Measurements from ENCODE around the gene C6orf132. TPM values are rescaled to one million over a fixed set of nuclear protein-coding genes. Genes with fewer than 3 reads are reported as not detected.
A peak's percentile ranks its signal among the peaks of the same experiment; 100 is the strongest.

C6orf132 gene
- total RNA-seq, 2 donors from 2014 or later = 0.54 to 2.4 TPM

DNA sequence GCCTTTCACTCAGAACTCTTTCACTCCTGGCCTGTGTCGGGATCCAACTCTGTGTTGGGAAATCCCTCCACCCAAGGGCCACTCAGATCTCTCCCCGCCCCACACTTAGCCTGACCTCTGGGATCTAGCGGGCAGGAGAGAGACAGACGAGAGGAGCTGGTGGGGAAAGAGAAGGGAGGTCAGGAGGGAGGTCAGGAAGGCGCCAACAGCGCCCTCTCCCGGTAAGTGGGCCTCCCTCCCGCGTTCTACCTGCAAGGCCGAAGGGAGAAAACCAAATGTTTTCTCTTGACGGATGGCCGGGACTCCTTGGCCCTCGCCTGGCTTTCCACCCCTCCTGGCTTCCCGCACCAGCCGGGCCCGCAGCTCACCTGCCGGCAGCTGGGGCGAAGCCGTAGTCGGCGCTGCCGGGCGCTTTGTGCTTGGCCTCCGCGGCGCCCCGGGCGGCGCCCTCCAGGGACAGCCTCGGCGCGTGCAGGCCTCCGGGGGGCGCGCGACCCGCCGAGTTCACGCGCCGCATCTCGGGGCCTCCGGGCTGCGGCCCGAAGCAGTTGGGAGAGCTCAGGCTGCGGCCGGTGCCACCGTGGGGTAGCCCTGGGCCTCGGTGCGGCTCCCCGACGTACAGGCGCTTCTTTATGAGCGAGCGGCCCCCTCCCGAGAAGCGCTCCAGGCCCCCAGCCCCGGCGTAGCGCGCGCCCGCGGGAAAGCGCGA, 38.2 kb downstream of the C6orf132 start:
- Histone ChIP-seq H3K27me3 (replicated peaks; ENCODE audit: insufficient read depth) (no peaks in the 10 kb centered on the region), H3K4me3 (peak overlapping the region; percentile 66), H3K27ac (no peak overlapping the region), H3K4me1 (ENCODE audit: control insufficient read depth in 1 of 2, low read depth in 2 of 2) (peaks cover 4 to 6% of the 10 kb centered on the region in 2 donors), H3K9me3 (no peaks in the 10 kb centered on the region), H3K36me3 (no peaks in the 10 kb centered on the region)
- TF ChIP-seq CTCF (IDR thresholded peaks at IDR 0.05) = no peak
- ATAC-seq (ENCODE audit: insufficient number of reproducible peaks, low FRiP score, low read depth) (no peak), DNase-seq (ENCODE audit: low spot score) (no peak)

GRCh38 chr6:42103753-42104094, 38.7 kb downstream of the C6orf132 start:
- H3K27ac ChIP-seq = no peak overlapping the region
- H3K36me3 ChIP-seq = no peaks in the 10 kb centered on the region
- no peaks in the 10 kb centered on the region for H3K9me3 ChIP-seq
- no peak for ATAC-seq (ENCODE audit: insufficient number of reproducible peaks, low FRiP score, low read depth)
- peak overlapping the region; percentile 66 for H3K4me3 ChIP-seq
- H3K4me1 ChIP-seq (ENCODE audit: control insufficient read depth in 1 of 2, low read depth in 2 of 2) = peaks cover 4 to 6% of the 10 kb centered on the region in 2 donors
- DNase-seq (ENCODE audit: low spot score) = no peak
- H3K27me3 ChIP-seq (replicated peaks; ENCODE audit: insufficient read depth) = no peaks in the 10 kb centered on the region
- no peak for TF ChIP-seq CTCF (IDR thresholded peaks at IDR 0.05)

GRCh38 chr6:42103216-42103615, 39.2 kb downstream of the C6orf132 start:
- no peak for TF ChIP-seq CTCF (IDR thresholded peaks at IDR 0.05)
- Histone ChIP-seq H3K27me3 (replicated peaks; ENCODE audit: insufficient read depth) (no peaks in the 10 kb centered on the region), H3K4me1 (ENCODE audit: control insufficient read depth in 1 of 2, low read depth in 2 of 2) (peaks cover 4 to 6% of the 10 kb centered on the region in 2 donors), H3K4me3 (no peak overlapping the region), H3K36me3 (no peaks in the 10 kb centered on the region), H3K27ac (no peak overlapping the region), H3K9me3 (no peaks in the 10 kb centered on the region)
- ATAC-seq (ENCODE audit: insufficient number of reproducible peaks, low FRiP score, low read depth) (no peak), DNase-seq (ENCODE audit: low spot score) (no peak)

- Histone ChIP-seq H3K9me3 (no peaks in the 10 kb centered on the region), H3K4me3 (no peak overlapping the region), H3K4me1 (ENCODE audit: control insufficient read depth in 1 of 2, low read depth in 2 of 2) (peaks cover 4 to 6% of the 10 kb centered on the region in 2 donors), H3K27me3 (replicated peaks; ENCODE audit: insufficient read depth) (no peaks in the 10 kb centered on the region), H3K27ac (no peak overlapping the region), H3K36me3 (no peaks in the 10 kb centered on the region)
- no peak for ATAC-seq (ENCODE audit: insufficient number of reproducible peaks, low FRiP score, low read depth)
- TF ChIP-seq CTCF (IDR thresholded peaks at IDR 0.05) = no peak
- no peak for DNase-seq (ENCODE audit: low spot score)
Measured at GRCh38 chr6:42101186-42101657, 41.2 kb downstream of the C6orf132 start.

GRCh38 chr6:42100029-42100901, 42.2 kb downstream of the C6orf132 start:
- DNase-seq (ENCODE audit: low spot score) = no peak
- no peak for ATAC-seq (ENCODE audit: insufficient number of reproducible peaks, low FRiP score, low read depth)
- no peak overlapping the region for H3K27ac ChIP-seq

More at GRCh38 chr6:42100029-42100901, 42.2 kb downstream of the C6orf132 start:
- TF ChIP-seq CTCF (IDR thresholded peaks at IDR 0.05) = no peak
- peaks cover 4 to 6% of the 10 kb centered on the region in 2 donors for H3K4me1 ChIP-seq (ENCODE audit: control insufficient read depth in 1 of 2, low read depth in 2 of 2)
- no peaks in the 10 kb centered on the region for H3K36me3 ChIP-seq
- no peaks in the 10 kb centered on the region for H3K27me3 ChIP-seq (replicated peaks; ENCODE audit: insufficient read depth)
- no peaks in the 10 kb centered on the region for H3K9me3 ChIP-seq
- no peak overlapping the region for H3K4me3 ChIP-seq
